Naive thymus-derived CD4-positive, alpha-beta T cell (primary cell): ENCODE measurements around the gene SLC4A8. TPM values are rescaled to one million over a fixed set of nuclear protein-coding genes. Genes with fewer than 3 reads are reported as not detected.

Experiments
- ATAC-seq: fragments of 150-1000 bp; cut with Tn5 transposase; 2 replicates; pipeline ENCODE4 v1.10.0; 2021; ENCODE audit warnings: mild to moderate bottlenecking, moderate library complexity
- CTCF ChIA-PET: fragments of 350-600 bp; sonication (Branson Sonifier 250); formaldehyde crosslinking; loops from one replicate; lab custom pipeline; 2021; ENCODE audit warnings: antibody characterized with exemption; lab: Charles Lee
- POLR2A ChIA-PET: fragments of 350-600 bp; sonication (Branson Sonifier 250); formaldehyde crosslinking; loops from one replicate; lab custom pipeline; 2021; ENCODE audit warnings: antibody characterized with exemption, inconsistent platforms; lab: Charles Lee
- DNase-seq, 9 donors: peaks; one replicate each; pipeline versions ENCODE4 v3.0.0 to v3.0.0-alpha.2; 2020 to 2022; ENCODE audit warnings: mixed read lengths in 1 of 9
- H3K27ac ChIP-seq: one replicate; pipeline ENCODE4 v1.7.0; 2013; ENCODE audit warnings: mild to moderate bottlenecking, low read depth, low read length, moderate library complexity
- H3K27me3 ChIP-seq, 2 donors: one replicate each; pipeline ENCODE4 v1.7.0; 2013; ENCODE audit warnings: low read length in 2 of 2, mild to moderate bottlenecking in 2 of 2, moderate library complexity in 2 of 2; ENCODE audit not compliant: control insufficient read depth in 2 of 2, insufficient read depth in 2 of 2
- H3K36me3 ChIP-seq, 3 experiments: 1 replicate in 2 of 3; 2 replicates in 1 of 3; pipeline ENCODE4 v1.7.0; 2013; ENCODE audit warnings: low read length in 3 of 3, mild to moderate bottlenecking in 3 of 3, moderate library complexity in 1 of 3; ENCODE audit not compliant: insufficient read depth in 3 of 3, control insufficient read depth in 2 of 3
- H3K4me1 ChIP-seq, 2 donors: one replicate each; pipeline ENCODE4 v1.7.0; 2013; ENCODE audit warnings: low read length in 2 of 2, mild to moderate bottlenecking in 2 of 2, moderate library complexity in 1 of 2; ENCODE audit not compliant: control insufficient read depth in 2 of 2, insufficient read depth in 2 of 2
- H3K4me3 ChIP-seq: 2 replicates; pipeline ENCODE4 v1.7.0; 2013; ENCODE audit warnings: mild to moderate bottlenecking, low read length
- H3K9me3 ChIP-seq, 3 experiments: 1 replicate in 2 of 3; 2 replicates in 1 of 3; pipeline ENCODE4 v1.7.0; 2013; ENCODE audit warnings: low read length in 3 of 3; ENCODE audit not compliant: control insufficient read depth in 2 of 3
- H3K27ac Mint-ChIP-seq, 9 donors: one replicate each; pipeline ENCODE4 v1.8.0; 2020 to 2022; ENCODE audit warnings: mixed read lengths in 9 of 9, mild to moderate bottlenecking in 8 of 9, moderate library complexity in 5 of 9, inconsistent platforms in 2 of 9
- H3K27me3 Mint-ChIP-seq, 5 donors: one replicate each; pipeline ENCODE4 v1.8.0; 2021 to 2022; ENCODE audit warnings: mixed read lengths in 5 of 5, mild to moderate bottlenecking in 1 of 5
- H3K36me3 Mint-ChIP-seq, 5 donors: one replicate each; pipeline ENCODE4 v1.8.0; 2020 to 2022; ENCODE audit warnings: mixed read lengths in 5 of 5, mild to moderate bottlenecking in 3 of 5, inconsistent platforms in 1 of 5
- H3K4me1 Mint-ChIP-seq, 7 donors: one replicate each; pipeline ENCODE4 v1.8.0; 2020 to 2022; ENCODE audit warnings: mixed read lengths in 7 of 7, mild to moderate bottlenecking in 3 of 7, inconsistent platforms in 1 of 7
- H3K4me3 Mint-ChIP-seq, 10 donors: one replicate each; pipeline ENCODE4 v1.8.0; 2020 to 2022; ENCODE audit warnings: mild to moderate bottlenecking in 10 of 10, mixed read lengths in 10 of 10, moderate library complexity in 6 of 10, inconsistent platforms in 2 of 10
- H3K9me3 Mint-ChIP-seq, 11 donors: one replicate each; pipeline ENCODE4 v1.8.0; 2020 to 2022; ENCODE audit warnings: mixed read lengths in 11 of 11, mild to moderate bottlenecking in 4 of 11, inconsistent platforms in 1 of 11, moderate library complexity in 1 of 11
- intact Hi-C, 2 donors: fragments of 100-400 bp; cut with micrococcal nuclease; formaldehyde crosslinking; loops; one replicate each; pipeline ENCODE4 v1.15.1; 2023
- polyA plus RNA-seq, 2 donors: library from polyadenylated mRNA; unstranded; fragments of 300-500 nt; fragmentation: Illumina TruSeq; gene quantifications; one replicate each; pipeline ENCODE4 v1.2.3, GENCODE V29; 2021
- total RNA-seq, 6 experiments: library from RNA in 5 of 6; stranded (reverse) in 5 of 6; gene quantifications; 1 replicate in 5 of 6; 2 replicates in 1 of 6; pipeline ENCODE4 v1.2.3 and lab custom pipeline; 2021 to 2026

The SLC4A8 gene
- total and polyA plus RNA-seq, 7 experiments from 2014 or later: 0.13 to 8.4 (median 1.2) TPM

DNA sequence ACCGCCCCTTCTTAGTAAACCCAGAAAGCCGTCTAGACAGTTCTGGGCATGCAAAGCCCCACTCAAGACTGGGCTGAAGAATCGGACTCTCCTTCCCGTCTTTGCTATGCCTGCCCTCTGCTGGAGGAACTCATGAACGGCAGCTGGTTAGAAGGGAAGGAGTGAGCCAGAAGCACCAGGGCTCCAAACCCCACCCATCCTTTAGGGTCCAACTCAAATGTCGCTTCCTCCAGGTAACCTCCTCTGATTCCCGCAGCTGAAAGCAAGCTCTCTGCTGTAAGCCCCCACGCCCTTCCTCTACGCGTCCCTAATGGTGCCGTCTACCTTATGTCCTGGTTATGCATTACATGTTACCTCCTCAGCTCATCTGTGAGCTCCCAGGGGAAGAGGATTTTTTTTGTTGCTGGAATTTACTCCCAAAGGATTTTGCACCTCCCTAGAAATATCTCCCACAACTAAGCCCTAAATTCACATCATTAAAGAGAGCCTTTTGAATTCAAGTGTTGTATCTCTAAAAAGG is 107.4 kb downstream of the SLC4A8 start:
- Mint-ChIP-seq H3K36me3 (no peaks in the 10 kb centered on the region), H3K4me3 (no peak overlapping the region), H3K9me3 (no peaks in the 10 kb centered on the region), H3K27ac (peak overlapping the region in 5 of 9 donors; percentile 11 to 52 (median 32)), H3K27me3 (peaks cover 0 to 32% (median 4%) of the 10 kb centered on the region in 5 donors), H3K4me1 (peaks cover 0 to 11% (median 6%) of the 10 kb centered on the region in 7 donors)
- H3K4me1 ChIP-seq: peaks cover 0 to 4% of the 10 kb centered on the region in 2 donors
- no peaks in the 10 kb centered on the region for H3K9me3 ChIP-seq
- H3K27ac ChIP-seq: no peak overlapping the region
- no peak overlapping the region for H3K4me3 ChIP-seq
- H3K27me3 ChIP-seq: no peaks in the 10 kb centered on the region
- intact Hi-C loops: loop anchor here (1.0 to 5.0 kb wide), 10 partner anchors 49 to 485 kb away; partner anchors contain the start of genes ACVR1B (in 1 of the 2) and LETMD1 (in 1 of the 2)
- DNase-seq (peak; percentile 44 to 78 (median 68)), ATAC-seq (peak; percentile 94)
- CTCF ChIA-PET: interaction anchor here (0.5 to 4.7 kb wide), 11 partner anchors 9 to 429 kb away, joined by 3 to 67 read pairs (median 3); partner anchors contain the start of gene SLC4A8
- POLR2A ChIA-PET: no interaction called here
- no peaks in the 10 kb centered on the region for H3K36me3 ChIP-seq

DNA sequence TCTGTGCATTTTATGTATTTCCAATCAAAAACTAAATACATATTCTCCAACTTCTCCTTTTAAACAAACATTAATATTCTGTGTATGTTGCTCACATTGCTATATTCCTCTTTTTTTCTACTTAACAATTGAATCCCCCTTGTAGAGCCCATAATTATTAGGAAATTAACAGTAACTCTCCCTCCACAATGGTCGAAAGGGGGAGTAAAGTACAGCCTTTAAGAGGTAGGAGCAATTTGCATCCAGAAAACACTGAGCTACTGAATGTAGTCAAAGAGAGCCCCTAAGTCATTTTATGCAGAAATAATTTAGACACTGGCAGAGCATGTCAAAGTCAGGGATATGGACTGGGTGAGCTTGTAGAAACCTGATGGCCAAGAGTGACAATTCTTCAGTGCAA is 109.2 kb downstream of the SLC4A8 start:
- ChIA-PET CTCF (interaction anchor here (0.7 to 4.7 kb wide), 4 partner anchors 9 to 290 kb away, joined by 3 to 67 read pairs (median 4); partner anchors contain the start of gene SLC4A8), POLR2A (no interaction called here)
- Histone ChIP-seq H3K4me3 (no peak overlapping the region), H3K4me1 (peaks cover 0 to 4% of the 10 kb centered on the region in 2 donors), H3K9me3 (no peaks in the 10 kb centered on the region), H3K27ac (no peak overlapping the region), H3K36me3 (no peaks in the 10 kb centered on the region), H3K27me3 (no peaks in the 10 kb centered on the region)
- no peaks in the 10 kb centered on the region for H3K9me3 Mint-ChIP-seq
- no peaks in the 10 kb centered on the region for H3K36me3 Mint-ChIP-seq
- ATAC-seq: no peak
- H3K27ac Mint-ChIP-seq: no peak overlapping the region
- DNase-seq: no peak
- peaks cover 0 to 11% (median 6%) of the 10 kb centered on the region in 7 donors for H3K4me1 Mint-ChIP-seq
- peaks cover 4 to 32% (median 8%) of the 10 kb centered on the region in 5 donors for H3K27me3 Mint-ChIP-seq
- intact Hi-C loops: loop anchor here (5.0 kb wide), 4 partner anchors 51 to 486 kb away; partner anchors contain the start of gene LETMD1 (in 1 of the 2)
- no peak overlapping the region for H3K4me3 Mint-ChIP-seq

DNA sequence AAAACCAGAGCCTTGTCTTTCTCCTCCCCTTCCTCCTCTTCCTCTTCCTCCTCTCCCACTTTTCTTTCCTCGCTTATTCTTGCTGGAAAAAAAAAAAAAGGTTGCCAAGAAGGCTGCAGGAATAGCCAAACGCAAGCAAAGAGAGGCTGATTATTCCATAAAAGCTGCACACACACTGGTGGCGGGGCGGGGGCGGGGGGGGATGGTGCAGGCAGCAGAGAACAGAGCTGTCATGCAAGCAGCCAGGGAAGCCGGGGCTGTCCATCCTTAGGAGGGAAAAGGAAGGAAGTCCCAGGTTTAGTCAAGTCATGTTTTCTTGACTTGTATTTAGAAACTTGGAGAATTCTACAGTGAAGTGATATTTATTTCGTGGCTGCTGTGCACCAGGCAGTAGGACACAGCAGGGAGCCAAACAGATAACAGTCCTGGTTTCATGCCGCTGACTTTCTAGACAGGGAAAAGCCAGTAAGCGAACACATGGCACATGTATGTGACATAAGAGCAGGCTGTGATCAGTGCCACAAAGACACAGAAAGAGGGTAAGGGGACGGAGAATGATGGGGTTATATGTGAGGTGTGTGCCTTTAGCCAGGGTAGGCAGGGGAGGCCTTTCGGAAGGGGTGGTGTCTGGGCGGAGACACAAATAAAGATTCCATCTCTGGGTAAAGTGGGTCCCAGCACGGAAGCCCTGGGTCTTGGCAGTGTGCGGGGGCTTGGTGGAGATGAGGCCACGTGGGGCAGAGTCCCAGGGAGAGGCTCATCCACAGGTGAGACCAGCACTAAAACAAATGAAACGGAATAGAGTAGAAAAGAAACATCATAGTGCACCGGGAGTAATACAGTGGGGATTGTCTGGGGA is 109.8 kb downstream of the SLC4A8 start:
- H3K4me1 Mint-ChIP-seq: peaks cover 0 to 11% (median 6%) of the 10 kb centered on the region in 7 donors
- POLR2A ChIA-PET: no interaction called here
- H3K4me3 Mint-ChIP-seq: no peak overlapping the region
- peaks cover 4 to 32% (median 8%) of the 10 kb centered on the region in 5 donors for H3K27me3 Mint-ChIP-seq
- Histone ChIP-seq H3K4me3 (no peak overlapping the region), H3K27ac (no peak overlapping the region), H3K36me3 (no peaks in the 10 kb centered on the region), H3K9me3 (no peaks in the 10 kb centered on the region), H3K27me3 (no peaks in the 10 kb centered on the region), H3K4me1 (peaks cover 0 to 4% of the 10 kb centered on the region in 2 donors)
- DNase-seq (no peak), ATAC-seq (no peak)
- no peaks in the 10 kb centered on the region for H3K36me3 Mint-ChIP-seq
- H3K9me3 Mint-ChIP-seq: no peaks in the 10 kb centered on the region
- H3K27ac Mint-ChIP-seq: no peak overlapping the region
- CTCF ChIA-PET: interaction anchor here (0.7 to 4.7 kb wide), 4 partner anchors 9 to 290 kb away, joined by 3 to 67 read pairs (median 4); partner anchors contain the start of gene SLC4A8
- intact Hi-C loops: loop anchor here (5.0 kb wide), 4 partner anchors 52 to 487 kb away; partner anchors contain the start of gene LETMD1 (in 1 of the 2)

DNA sequence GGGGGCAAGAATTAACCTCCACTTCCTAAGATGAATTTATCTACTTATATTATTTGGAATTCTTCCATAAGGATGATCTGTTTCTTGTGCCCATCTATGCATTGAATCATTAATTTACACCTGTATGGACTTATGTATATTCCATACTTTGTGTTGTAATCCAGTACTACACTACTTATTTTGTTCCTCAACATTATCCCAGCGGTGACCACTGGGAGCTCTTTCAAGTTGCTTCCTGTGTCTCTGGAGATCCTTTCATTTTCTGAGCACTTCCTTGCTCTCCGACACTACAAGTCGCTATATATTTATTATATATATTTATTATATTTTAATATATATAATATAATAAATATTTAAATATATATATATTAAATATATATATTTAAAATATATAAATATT is 111.5 kb downstream of the SLC4A8 start:
- ATAC-seq: no peak
- CTCF ChIA-PET: no interaction called here
- intact Hi-C loops: no loop called here

GRCh38 chr12:51538149-51538548 is 113.5 kb downstream of the SLC4A8 start:
- Mint-ChIP-seq H3K4me3 (no peak overlapping the region), H3K27ac (no peak overlapping the region), H3K4me1 (no peaks in the 10 kb centered on the region), H3K9me3 (peaks cover 0 to 2% (median 0%) of the 10 kb centered on the region in 11 donors), H3K36me3 (no peaks in the 10 kb centered on the region), H3K27me3 (peaks cover 4 to 16% (median 8%) of the 10 kb centered on the region in 5 donors)
- POLR2A ChIA-PET: no interaction called here
- Histone ChIP-seq H3K27ac (no peak overlapping the region), H3K27me3 (no peaks in the 10 kb centered on the region), H3K4me3 (no peak overlapping the region), H3K9me3 (no peaks in the 10 kb centered on the region), H3K36me3 (no peaks in the 10 kb centered on the region), H3K4me1 (no peaks in the 10 kb centered on the region)
- DNase-seq (no peak), ATAC-seq (no peak)
- CTCF ChIA-PET: interaction anchor here (0.5 to 1.5 kb wide), 2 partner anchors 117 to 145 kb away, joined by 3 to 4 read pairs; no protein-coding TSS in a partner anchor
- intact Hi-C loops: no loop called here

More for the DNA sequence above, 111.5 kb downstream of the SLC4A8 start:
- no peaks in the 10 kb centered on the region for H3K27me3 ChIP-seq
- no peak overlapping the region for H3K27ac ChIP-seq
- H3K4me1 ChIP-seq: peaks cover 0 to 4% of the 10 kb centered on the region in 2 donors
- no peak overlapping the region for H3K4me3 Mint-ChIP-seq
- no peaks in the 10 kb centered on the region for H3K36me3 ChIP-seq
- H3K27me3 Mint-ChIP-seq: peaks cover 4 to 24% (median 8%) of the 10 kb centered on the region in 5 donors
- H3K36me3 Mint-ChIP-seq: no peaks in the 10 kb centered on the region
- no peaks in the 10 kb centered on the region for H3K9me3 ChIP-seq
- no peak for DNase-seq
- no peaks in the 10 kb centered on the region for H3K9me3 Mint-ChIP-seq
- no peak overlapping the region for H3K4me3 ChIP-seq
- H3K27ac Mint-ChIP-seq: no peak overlapping the region
- POLR2A ChIA-PET: no interaction called here
- peaks cover 0 to 11% (median 6%) of the 10 kb centered on the region in 7 donors for H3K4me1 Mint-ChIP-seq

DNA sequence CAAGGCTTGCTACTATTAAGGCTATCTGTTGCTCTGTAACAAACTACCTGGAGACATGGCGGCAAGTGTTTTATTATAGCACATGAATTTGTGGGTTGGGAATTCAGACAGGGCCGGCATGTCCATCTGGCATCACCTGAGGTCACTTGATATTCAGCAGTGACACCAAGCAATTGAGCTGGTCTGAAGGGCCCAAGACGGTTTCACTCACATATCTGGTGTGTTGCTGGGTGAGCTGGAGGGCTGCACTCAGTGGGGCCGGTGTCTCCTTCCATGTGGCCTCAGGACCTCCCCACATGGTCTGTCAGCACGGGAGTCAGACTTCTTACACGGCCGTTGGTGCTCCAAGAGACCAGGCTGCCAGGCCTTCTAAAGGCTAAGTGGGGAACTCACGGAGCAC is 114.0 kb downstream of the SLC4A8 start:
- Mint-ChIP-seq H3K27me3 (peaks cover 4 to 14% (median 8%) of the 10 kb centered on the region in 5 donors), H3K4me3 (no peak overlapping the region), H3K4me1 (no peaks in the 10 kb centered on the region), H3K9me3 (peaks cover 0 to 2% (median 0%) of the 10 kb centered on the region in 11 donors), H3K27ac (no peak overlapping the region), H3K36me3 (no peaks in the 10 kb centered on the region)
- ATAC-seq (no peak), DNase-seq (no peak)
- no peaks in the 10 kb centered on the region for H3K36me3 ChIP-seq
- H3K27ac ChIP-seq: no peak overlapping the region
- no peaks in the 10 kb centered on the region for H3K4me1 ChIP-seq
- H3K9me3 ChIP-seq: no peaks in the 10 kb centered on the region
- POLR2A ChIA-PET: no interaction called here
- H3K4me3 ChIP-seq: no peak overlapping the region
- CTCF ChIA-PET: interaction anchor here (0.5 to 1.5 kb wide), 2 partner anchors 118 to 145 kb away, joined by 3 to 4 read pairs; no protein-coding TSS in a partner anchor
- H3K27me3 ChIP-seq: no peaks in the 10 kb centered on the region
- intact Hi-C loops: no loop called here
